OCI-LY1 (cell line): ENCODE data around the gene KRT6A.

Source experiments
- H2AFZ ChIP-seq: fragments of 200-600 bp; sonication (generic), shearing (Covaris generic); 2 replicates; pipeline ENCODE4 v1.6.0; 2014; ENCODE audit warnings: antibody characterized with exemption, mild to moderate bottlenecking, low read length
- H3F3A ChIP-seq: fragments of 200-600 bp; sonication (generic), shearing (Covaris generic); 2 replicates; pipeline ENCODE4 v1.6.0; 2014; ENCODE audit warnings: mild to moderate bottlenecking, antibody characterized with exemption, low read length, moderate library complexity; ENCODE audit not compliant: insufficient read depth
- H3K27ac ChIP-seq: fragments of 200-600 bp; sonication (generic); 2 replicates; pipeline ENCODE4 v1.5.1; 2014; ENCODE audit warnings: low read length, mixed run types, mild to moderate bottlenecking, low read depth; ENCODE audit not compliant: poor library complexity, severe bottlenecking
- H3K27me3 ChIP-seq: fragments of 200-600 bp; sonication (generic); 2 replicates; pipeline ENCODE4 v1.6.0; 2014; ENCODE audit warnings: antibody characterized with exemption, mild to moderate bottlenecking, low read length, moderate library complexity; ENCODE audit not compliant: insufficient read depth
- H3K36me3 ChIP-seq: fragments of 200-600 bp; sonication (generic); 2 replicates; pipeline ENCODE4 v1.6.1; 2014; ENCODE audit warnings: mild to moderate bottlenecking, antibody characterized with exemption, low read length, moderate library complexity, mixed read lengths; ENCODE audit not compliant: insufficient read depth
- H3K4me1 ChIP-seq: fragments of 200-600 bp; sonication (generic); 2 replicates; pipeline ENCODE4 v1.5.1; 2014; ENCODE audit warnings: mild to moderate bottlenecking, low read length, moderate library complexity; ENCODE audit not compliant: insufficient read depth, severe bottlenecking
- H3K4me2 ChIP-seq: fragments of 200-600 bp; sonication (generic), shearing (Covaris generic); 2 replicates; pipeline ENCODE4 v1.6.1; 2014; ENCODE audit warnings: low read length
- H3K4me3 ChIP-seq: fragments of 200-600 bp; sonication (generic); 2 replicates; pipeline ENCODE4 v1.5.1; 2014; ENCODE audit warnings: low read length, low read depth, mild to moderate bottlenecking, mixed read lengths; ENCODE audit not compliant: poor library complexity, severe bottlenecking
- H3K79me2 ChIP-seq: fragments of 200-600 bp; shearing (Covaris generic); 2 replicates; pipeline ENCODE4 v1.6.1; 2016; ENCODE audit warnings: mixed run types, low read length, mixed read lengths; ENCODE audit not compliant: insufficient read depth
- H3K9ac ChIP-seq: fragments of 200-600 bp; sonication (generic), shearing (Covaris generic); 2 replicates; pipeline ENCODE4 v1.6.1; 2014; ENCODE audit warnings: mild to moderate bottlenecking, low read length, mixed read lengths
- H3K9me2 ChIP-seq: fragments of 200-600 bp; sonication (generic), shearing (Covaris generic); 2 replicates; pipeline ENCODE4 v1.6.1; 2014; ENCODE audit warnings: low read depth, mild to moderate bottlenecking, low read length, mixed read lengths
- H3K9me3 ChIP-seq: fragments of 200-600 bp; shearing (Covaris generic); 2 replicates; pipeline ENCODE4 v1.6.1; 2014; ENCODE audit warnings: low read length, mixed read lengths
- H4K20me1 ChIP-seq: fragments of 200-600 bp; sonication (generic), shearing (Covaris generic); 2 replicates; pipeline ENCODE4 v1.6.0; 2016; ENCODE audit warnings: mild to moderate bottlenecking, low read length; ENCODE audit not compliant: insufficient read depth
- CTCF ChIP-seq: fragments of 200-600 bp; sonication (generic), shearing (Covaris generic); IDR thresholded peaks from 2 replicates; pipeline ENCODE4 v1.5.1; 2017; ENCODE audit warnings: mild to moderate bottlenecking, antibody characterized with exemption, low read length, moderate library complexity, mixed read lengths
- EZH2 ChIP-seq: fragments of 200-600 bp; sonication (generic), shearing (Covaris generic); IDR thresholded peaks from 2 replicates; pipeline ENCODE4 v1.8.0; 2017; ENCODE audit warnings: borderline replicate concordance, mixed run types, mild to moderate bottlenecking, antibody characterized with exemption, low read length, moderate library complexity, mixed read lengths

The KRT6A gene

GRCh38 chr12:52487211-52487610 lies 5.8 kb downstream of the KRT6A start:
- Histone ChIP-seq H3K4me1 (no peaks in the 10 kb centered on the region), H3K4me2 (no peak overlapping the region), H3F3A (no peaks in the 10 kb centered on the region), H2AFZ (no peak overlapping the region), H3K79me2 (no peaks in the 10 kb centered on the region), H4K20me1 (no peaks in the 10 kb centered on the region), H3K36me3 (no peaks in the 10 kb centered on the region), H3K27me3 (no peaks in the 10 kb centered on the region), H3K27ac (no peak overlapping the region), H3K4me3 (no peak overlapping the region), H3K9ac (no peak overlapping the region), H3K9me2 (no peaks in the 10 kb centered on the region), H3K9me3 (no peaks in the 10 kb centered on the region)
- TF ChIP-seq CTCF (no peak), EZH2 (no peak)

DNA sequence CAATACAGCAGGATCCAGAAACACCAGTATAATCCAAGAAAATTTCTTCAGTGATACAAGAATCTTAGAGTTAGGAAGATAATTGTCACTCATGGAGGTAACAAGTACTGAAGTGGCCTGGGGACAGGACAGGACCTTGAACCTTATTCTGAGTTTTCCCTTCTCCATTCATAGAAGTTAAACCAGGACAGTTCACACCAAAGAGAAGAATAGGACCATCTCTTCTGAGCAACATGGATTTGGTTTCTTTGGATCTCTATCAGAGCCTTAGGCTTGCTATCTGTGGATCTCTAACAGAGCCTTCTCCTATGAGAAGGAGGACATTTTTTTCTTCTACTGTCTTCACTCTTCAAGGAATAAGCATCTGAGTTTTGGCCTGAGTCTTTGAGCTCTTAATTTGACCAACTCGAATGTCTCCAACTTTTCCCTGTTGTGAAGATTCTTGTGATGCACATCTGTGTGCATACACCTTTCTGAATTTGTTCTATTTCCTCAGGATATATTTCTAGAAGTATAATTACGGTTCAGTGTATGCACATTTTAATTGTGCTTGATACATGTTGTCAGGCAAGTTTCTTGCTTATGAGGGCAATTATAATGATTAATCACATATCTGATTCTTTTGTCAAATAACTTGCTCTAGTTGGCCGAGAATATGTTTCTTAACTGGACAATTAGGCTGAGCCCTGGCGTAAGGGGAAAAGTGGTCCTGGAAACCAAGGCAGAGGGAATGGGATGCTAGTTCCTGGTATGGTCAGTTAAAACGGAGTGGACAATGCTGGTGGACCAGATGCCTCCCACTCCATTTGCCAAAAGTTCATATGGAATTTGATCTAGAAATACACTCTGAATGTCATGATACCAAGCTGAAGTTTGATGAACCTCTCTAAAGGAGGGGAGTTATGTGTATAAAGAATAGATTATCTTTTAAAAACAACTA lies 6.6 kb downstream of the KRT6A start:
- Histone ChIP-seq H4K20me1 (no peaks in the 10 kb centered on the region), H3K79me2 (no peaks in the 10 kb centered on the region)

DNA sequence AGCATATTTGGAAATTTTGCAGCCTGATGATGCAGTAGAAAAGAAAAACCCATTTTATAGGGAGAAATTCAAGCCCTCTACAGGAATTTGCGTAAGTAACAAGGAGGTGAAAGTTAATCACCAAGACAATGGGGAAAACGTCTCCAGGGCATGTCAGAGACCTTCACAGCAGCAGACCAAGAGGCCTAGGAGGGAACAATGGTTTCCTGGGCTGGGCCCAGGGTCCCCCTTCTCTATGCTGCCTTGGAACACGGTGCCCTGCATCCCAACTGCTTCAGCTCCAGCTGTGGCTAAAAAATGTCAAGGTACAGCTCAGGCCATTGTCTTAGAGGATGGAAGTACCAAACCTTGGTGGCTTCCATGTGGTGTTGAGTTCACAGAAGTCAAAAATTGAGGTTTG lies 13.0 kb downstream of the KRT6A start:
- Histone ChIP-seq H3K4me1 (no peaks in the 10 kb centered on the region), H3K9ac (no peak overlapping the region), H3K9me3 (no peaks in the 10 kb centered on the region), H3K4me3 (no peak overlapping the region), H3K27ac (no peak overlapping the region), H3K79me2 (no peaks in the 10 kb centered on the region), H4K20me1 (no peaks in the 10 kb centered on the region), H3K27me3 (no peaks in the 10 kb centered on the region), H3F3A (no peaks in the 10 kb centered on the region), H2AFZ (no peak overlapping the region), H3K4me2 (no peak overlapping the region), H3K9me2 (no peaks in the 10 kb centered on the region), H3K36me3 (no peaks in the 10 kb centered on the region)
- TF ChIP-seq EZH2 (no peak), CTCF (no peak)

More for the DNA sequence above, 6.6 kb downstream of the KRT6A start:
- no peak overlapping the region for H3K4me3 ChIP-seq
- no peak overlapping the region for H3K4me2 ChIP-seq
- no peaks in the 10 kb centered on the region for H3K9me2 ChIP-seq
- no peaks in the 10 kb centered on the region for H3F3A ChIP-seq
- no peaks in the 10 kb centered on the region for H3K4me1 ChIP-seq
- H3K36me3 ChIP-seq = no peaks in the 10 kb centered on the region
- no peak overlapping the region for H3K9ac ChIP-seq
- no peaks in the 10 kb centered on the region for H3K9me3 ChIP-seq
- H3K27me3 ChIP-seq = no peaks in the 10 kb centered on the region
- no peak overlapping the region for H3K27ac ChIP-seq
- no peak overlapping the region for H2AFZ ChIP-seq
- no peak for TF ChIP-seq CTCF
- no peak for TF ChIP-seq EZH2
